ENCODE measurements around the gene IFNA6. TPM values are rescaled to one million over a fixed set of nuclear protein-coding genes. Genes with fewer than 3 reads are reported as not detected.
A peak's percentile ranks its signal among the peaks of the same experiment; 100 is the strongest.

IFNA6 gene
- not detected in 2 replicates for polyA plus RNA-seq (2011; rRNA removed)
- not detected in 2 replicates for polyA minus RNA-seq (2011; rRNA and poly(A)+ RNA removed)

DNA sequence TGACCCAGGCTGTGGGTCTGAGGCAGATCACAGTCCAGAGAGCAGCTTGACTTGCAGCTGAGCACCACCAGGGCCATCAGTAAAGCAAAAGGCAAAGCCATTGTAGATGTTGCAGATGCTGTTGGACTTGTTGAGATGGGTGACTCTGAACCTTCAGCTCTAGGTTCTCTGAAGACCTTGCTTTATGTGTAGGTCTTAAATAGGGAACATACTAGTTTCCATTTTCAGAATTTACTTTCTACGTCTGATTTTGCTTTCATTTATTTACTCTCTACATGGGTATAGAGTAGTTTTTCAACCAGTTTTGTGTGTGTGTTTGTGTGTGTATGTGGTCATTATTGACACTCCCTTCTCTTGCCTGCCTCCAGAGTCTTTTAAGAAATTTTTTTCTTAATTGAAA lies at the start of gene IFNA6:
TSS of gene IFNA6 (minus strand) at position 101 of the 400 bp plus-strand sequence. CDS start at position 101, 0 bp downstream.
- no peak for DNase-seq (ENCODE audit: low read depth, low spot score)
- H3K4me3 ChIP-seq (ENCODE audit: low read depth, low read length) = no peak within 1 kb of the TSS
- H3K9me3 ChIP-seq (ENCODE audit: control insufficient read depth, insufficient read depth, low read length) = no peaks in the 10 kb centered on the region
- no peaks in the 10 kb centered on the region for H3K27me3 ChIP-seq (ENCODE audit: control insufficient read depth, insufficient read depth, low read length)
- ChIA-PET CTCF (no interaction called here), POLR2A (no interaction called here)
- TF ChIP-seq, protein P1, sequence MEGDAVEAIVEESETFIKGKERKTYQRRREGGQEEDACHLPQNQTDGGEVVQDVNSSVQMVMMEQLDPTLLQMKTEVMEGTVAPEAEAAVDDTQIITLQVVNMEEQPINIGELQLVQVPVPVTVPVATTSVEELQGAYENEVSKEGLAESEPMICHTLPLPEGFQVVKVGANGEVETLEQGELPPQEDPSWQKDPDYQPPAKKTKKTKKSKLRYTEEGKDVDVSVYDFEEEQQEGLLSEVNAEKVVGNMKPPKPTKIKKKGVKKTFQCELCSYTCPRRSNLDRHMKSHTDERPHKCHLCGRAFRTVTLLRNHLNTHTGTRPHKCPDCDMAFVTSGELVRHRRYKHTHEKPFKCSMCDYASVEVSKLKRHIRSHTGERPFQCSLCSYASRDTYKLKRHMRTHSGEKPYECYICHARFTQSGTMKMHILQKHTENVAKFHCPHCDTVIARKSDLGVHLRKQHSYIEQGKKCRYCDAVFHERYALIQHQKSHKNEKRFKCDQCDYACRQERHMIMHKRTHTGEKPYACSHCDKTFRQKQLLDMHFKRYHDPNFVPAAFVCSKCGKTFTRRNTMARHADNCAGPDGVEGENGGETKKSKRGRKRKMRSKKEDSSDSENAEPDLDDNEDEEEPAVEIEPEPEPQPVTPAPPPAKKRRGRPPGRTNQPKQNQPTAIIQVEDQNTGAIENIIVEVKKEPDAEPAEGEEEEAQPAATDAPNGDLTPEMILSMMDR (IDR thresholded peaks at IDR 0.05; ENCODE audit: low read depth, low read length) = no peak
- no peak within 1 kb of the TSS for H3K27ac ChIP-seq (ENCODE audit: low read depth, low read length)

DNA sequence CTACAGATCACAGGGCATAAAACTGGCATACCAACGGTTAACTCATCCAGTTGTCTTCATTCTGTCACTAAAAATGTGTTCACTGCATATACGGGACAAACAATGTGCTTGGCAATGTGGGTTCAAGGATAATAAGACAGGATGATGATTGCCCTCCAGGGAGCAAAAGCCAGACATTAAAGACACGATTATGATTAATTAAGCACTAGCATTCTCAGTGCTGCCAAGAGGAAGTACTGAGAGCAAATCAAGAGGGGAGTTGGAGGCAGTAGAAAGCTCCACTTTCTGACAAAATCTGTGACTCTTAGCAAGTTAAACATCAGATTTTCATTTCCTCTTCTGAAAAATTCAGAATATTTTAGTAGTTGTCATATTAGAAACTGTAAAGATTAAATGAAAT lies 49.3 kb upstream of the IFNA6 start:
- peaks cover 48% of the 10 kb centered on the region for H3K27me3 ChIP-seq (ENCODE audit: control insufficient read depth, insufficient read depth, low read length)
- TF ChIP-seq, protein P1 (IDR thresholded peaks at IDR 0.05; ENCODE audit: low read depth, low read length) = no peak

DNA sequence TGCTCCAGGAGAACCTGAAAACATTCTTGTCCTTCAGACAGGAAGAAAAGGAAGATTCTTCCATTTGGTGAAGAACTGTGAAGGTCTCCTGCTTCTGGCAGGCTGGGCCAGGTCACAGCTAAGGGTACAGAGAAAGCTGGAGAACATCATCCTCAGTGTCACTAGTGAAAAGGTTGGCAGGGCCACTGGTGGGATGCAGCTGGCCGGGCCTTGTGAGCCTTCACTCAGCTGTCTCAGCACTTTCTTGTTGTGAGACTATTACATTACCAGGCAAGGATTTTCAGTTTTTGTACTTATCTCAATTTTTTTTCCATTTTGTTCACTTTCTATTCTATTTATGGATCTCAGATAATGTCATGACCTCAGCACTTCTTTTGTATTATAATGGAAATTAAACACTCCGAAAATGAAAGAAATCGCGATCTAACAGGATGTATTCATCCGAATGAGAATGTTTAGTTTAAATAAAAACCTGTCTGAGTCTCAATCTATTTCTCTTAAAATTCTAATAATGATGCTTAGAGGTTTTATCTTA lies 48.3 kb upstream of the IFNA6 start:
- TF ChIP-seq, protein P1 (IDR thresholded peaks at IDR 0.05; ENCODE audit: low read depth, low read length) = no peak
- Histone ChIP-seq H3K27ac (ENCODE audit: low read depth, low read length) (no peak overlapping the region), H3K27me3 (ENCODE audit: control insufficient read depth, insufficient read depth, low read length) (peaks cover 43% of the 10 kb centered on the region), H3K9me3 (ENCODE audit: control insufficient read depth, insufficient read depth, low read length) (no peaks in the 10 kb centered on the region), H3K4me3 (ENCODE audit: low read depth, low read length) (no peak overlapping the region)
- CTCF ChIA-PET = interaction anchor here (1.0 to 1.7 kb wide), 7 partner anchors 36 to 310 kb away, joined by 3 to 8 read pairs (median 5); no protein-coding TSS in a partner anchor
- no peak for DNase-seq (ENCODE audit: low read depth, low spot score)
- POLR2A ChIA-PET = no interaction called here

More for the DNA sequence above, 49.3 kb upstream of the IFNA6 start:
- DNase-seq (ENCODE audit: low read depth, low spot score) = no peak
- POLR2A ChIA-PET = no interaction called here
- Histone ChIP-seq H3K27ac (ENCODE audit: low read depth, low read length) (no peak overlapping the region), H3K4me3 (ENCODE audit: low read depth, low read length) (no peak overlapping the region), H3K9me3 (ENCODE audit: control insufficient read depth, insufficient read depth, low read length) (no peaks in the 10 kb centered on the region)
- CTCF ChIA-PET = no interaction called here

DNA sequence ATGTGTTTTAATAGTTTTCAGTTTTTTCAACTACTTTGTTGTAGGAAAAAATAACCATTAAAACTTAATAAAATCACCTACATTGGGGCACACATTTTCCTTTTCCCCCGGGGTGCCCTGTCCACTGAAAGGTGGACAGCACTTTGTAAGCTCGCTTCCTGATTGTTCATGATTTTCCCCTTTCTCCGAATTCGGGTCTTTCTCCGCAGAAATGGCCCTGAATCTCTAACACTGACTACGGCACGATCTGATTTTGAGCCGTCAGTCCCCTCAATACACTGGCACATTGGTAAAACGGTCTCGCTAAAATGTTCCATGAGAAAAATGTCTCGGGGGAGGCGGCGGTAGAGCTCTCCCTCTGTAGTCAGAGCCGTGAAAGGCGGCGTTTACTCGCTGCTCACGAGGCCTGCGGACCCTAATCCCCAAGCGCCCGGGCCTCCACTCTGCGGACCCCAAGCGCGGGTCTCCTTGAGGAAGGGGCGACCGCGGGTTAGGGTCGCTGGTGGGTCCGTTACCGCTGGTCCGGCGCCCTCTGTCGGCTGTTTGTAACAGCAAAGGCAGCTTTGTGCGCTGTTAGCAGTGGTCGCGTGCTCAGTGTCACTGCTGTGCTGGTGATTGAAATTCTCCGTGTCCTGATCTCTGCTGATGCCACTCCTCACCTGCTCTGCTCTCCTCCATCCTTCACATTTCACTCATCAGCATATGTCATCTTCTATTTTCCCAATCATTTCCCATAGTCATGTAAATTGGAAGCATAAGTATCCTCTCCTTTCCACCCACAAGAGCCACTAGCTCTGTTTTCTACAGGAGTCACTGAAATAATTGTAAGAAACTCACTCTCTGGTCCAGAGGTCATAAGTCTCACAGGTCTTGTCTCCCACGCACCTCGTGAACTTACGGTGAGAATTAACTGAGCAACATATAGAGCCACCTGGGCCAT lies 45.4 kb upstream of the IFNA6 start:
- Histone ChIP-seq H3K9me3 (ENCODE audit: control insufficient read depth, insufficient read depth, low read length) (no peaks in the 10 kb centered on the region), H3K27me3 (ENCODE audit: control insufficient read depth, insufficient read depth, low read length) (peaks cover 26% of the 10 kb centered on the region), H3K4me3 (ENCODE audit: low read depth, low read length) (peak overlapping the region; percentile 53), H3K27ac (ENCODE audit: low read depth, low read length) (no peak overlapping the region)
- TF ChIP-seq, protein P1 (IDR thresholded peaks at IDR 0.05; ENCODE audit: low read depth, low read length) = peak; percentile 82
- POLR2A ChIA-PET = no interaction called here
- no peak for DNase-seq (ENCODE audit: low read depth, low spot score)
- CTCF ChIA-PET = interaction anchor here (0.6 to 2.8 kb wide), 38 partner anchors 9 to 1500 kb away, joined by 3 to 28 read pairs (median 4); partner anchors contain the start of genes IFNA8 and KLHL9

DNA sequence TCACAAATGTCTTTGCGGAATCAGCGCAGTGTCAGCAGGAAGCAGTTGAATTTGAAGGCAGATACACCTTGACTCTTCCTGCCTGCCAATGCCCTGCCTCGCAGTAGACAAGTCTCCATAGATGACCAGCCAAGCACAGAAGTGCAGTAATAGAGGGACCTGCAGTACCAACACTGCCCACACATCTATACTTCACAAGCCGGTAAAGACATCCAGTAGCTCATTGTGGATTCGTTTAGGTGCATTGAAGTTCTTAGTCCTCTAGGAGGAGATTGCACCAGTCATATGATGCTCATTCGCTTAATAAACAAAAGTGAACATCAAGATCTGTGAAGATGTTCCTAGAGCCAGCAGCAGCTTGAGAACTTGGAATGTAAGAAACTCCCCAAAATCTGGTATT lies 41.6 kb upstream of the IFNA6 start:
- no peak overlapping the region for H3K4me3 ChIP-seq (ENCODE audit: low read depth, low read length)
- H3K9me3 ChIP-seq (ENCODE audit: control insufficient read depth, insufficient read depth, low read length) = no peaks in the 10 kb centered on the region
- H3K27ac ChIP-seq (ENCODE audit: low read depth, low read length) = no peak overlapping the region
- TF ChIP-seq, protein P1 (IDR thresholded peaks at IDR 0.05; ENCODE audit: low read depth, low read length) = peak; percentile 33
- DNase-seq (ENCODE audit: low read depth, low spot score) = no peak
- ChIA-PET POLR2A (no interaction called here), CTCF (interaction anchor here (0.6 to 1.5 kb wide), 6 partner anchors 11 to 577 kb away, joined by 3 to 10 read pairs (median 4); no protein-coding TSS in a partner anchor)
- peaks cover 14% of the 10 kb centered on the region for H3K27me3 ChIP-seq (ENCODE audit: control insufficient read depth, insufficient read depth, low read length)

Measured in AG04450 (cell line).